GM12874 (cell line): Measurements from ENCODE around the gene LACTB.

ENCODE experiments used
- CTCF ChIP-seq: IDR thresholded peaks from 2 replicates; pipeline ENCODE4 v1.5.1; 2011; ENCODE audit warnings: low read depth, mild to moderate bottlenecking, control low read depth, low read length, moderate library complexity; ENCODE audit not compliant: insufficient read depth

The LACTB gene

GRCh38 chr15:63122002-63122875 lies 578 bp downstream of the LACTB start:
- 0 out of 2 replicates have a peak, but pooled peaks have one; percentile 10 for TF ChIP-seq CTCF

DNA sequence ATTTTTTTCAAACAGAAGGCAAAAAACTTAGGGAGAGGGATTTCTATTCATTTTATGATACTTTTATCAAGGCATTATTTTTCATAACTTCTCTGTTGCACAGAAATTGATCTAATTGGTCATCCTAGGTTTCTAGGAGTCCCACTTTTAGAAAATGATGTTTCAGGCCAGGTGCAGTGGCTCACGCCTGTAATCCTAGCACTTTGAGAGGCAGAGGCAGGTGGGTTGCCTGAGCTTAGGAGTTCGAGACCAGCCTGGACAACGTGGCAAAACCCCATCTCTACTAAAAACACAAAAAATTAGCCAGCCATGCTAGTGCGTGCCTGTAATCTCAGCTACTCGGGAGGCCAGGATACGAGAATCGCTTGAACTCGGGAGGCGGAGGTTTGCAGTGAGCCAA lies 2.8 kb downstream of the LACTB start:
- no peak for TF ChIP-seq CTCF

DNA sequence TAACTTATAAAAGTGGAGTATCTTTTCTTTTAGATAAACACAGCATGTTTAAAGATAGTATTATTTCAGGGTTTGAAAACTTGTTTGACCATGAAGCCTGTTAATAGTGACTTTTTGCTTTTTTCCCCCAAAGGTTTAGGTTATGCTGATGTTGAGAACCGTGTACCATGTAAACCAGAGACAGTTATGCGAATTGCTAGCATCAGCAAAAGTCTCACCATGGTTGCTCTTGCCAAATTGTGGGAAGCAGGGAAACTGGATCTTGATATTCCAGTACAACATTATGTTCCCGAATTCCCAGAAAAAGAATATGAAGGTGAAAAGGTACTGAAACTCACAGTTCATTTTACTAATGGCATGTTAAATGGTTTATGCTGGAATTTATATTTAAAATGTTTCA lies 5.1 kb downstream of the LACTB start:
- no peak for TF ChIP-seq CTCF

DNA sequence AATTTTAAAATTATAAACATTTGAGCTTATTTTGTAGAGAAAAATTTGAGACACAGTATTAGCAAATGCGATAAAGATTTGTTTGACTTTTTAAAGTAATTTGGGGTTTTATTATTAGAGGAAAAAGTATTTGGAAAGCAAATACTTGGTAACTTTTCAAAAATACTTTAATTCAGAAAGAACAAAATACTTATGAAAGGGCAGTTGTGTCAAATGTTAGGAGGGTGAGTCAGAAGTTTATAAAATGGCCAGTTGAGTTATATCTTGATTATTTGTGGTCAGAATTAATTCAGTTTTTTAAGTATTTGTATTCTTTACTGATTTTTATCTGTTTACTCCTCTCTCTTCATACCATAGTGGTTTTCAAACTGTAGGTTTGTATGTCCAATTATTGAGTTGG lies 12.1 kb downstream of the LACTB start:
- TF ChIP-seq CTCF = no peak

DNA sequence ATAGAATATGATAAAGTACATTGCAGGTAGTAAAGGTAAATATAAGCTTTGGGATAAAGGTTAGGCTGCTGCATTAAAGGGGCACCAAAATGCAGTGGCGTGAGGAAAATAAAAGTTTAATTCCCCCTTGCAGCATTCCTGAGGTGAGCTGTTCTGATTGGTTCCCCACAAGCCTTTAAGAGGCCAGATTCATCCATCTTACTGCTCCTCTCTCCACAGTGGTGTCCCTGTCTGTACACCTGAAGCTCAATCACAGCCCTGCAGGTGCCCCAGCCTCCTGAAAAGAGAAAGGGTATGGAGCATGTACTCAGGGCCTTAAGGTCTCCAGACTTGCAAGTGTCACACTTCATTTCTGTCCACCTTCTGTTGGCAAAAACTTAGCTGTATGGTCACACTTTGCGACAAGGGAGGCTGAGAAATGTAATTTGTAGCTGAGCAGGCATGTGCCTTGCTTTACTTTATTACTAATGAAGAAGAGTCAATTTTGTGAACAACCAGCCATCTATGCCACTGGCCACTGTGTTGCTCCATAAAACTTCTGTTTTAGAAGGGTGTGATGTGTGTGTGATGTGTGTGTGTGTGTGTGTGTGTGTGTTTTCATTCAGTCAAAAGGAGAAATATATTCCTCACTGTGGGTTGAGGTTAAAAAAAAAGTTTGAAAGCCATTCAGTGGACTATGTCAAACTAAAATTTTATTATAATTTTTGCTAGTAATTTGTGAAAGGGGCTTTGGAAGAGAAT lies 12.8 kb downstream of the LACTB start:
- no peak for TF ChIP-seq CTCF

GRCh38 chr15:63135281-63135680 lies 13.6 kb downstream of the LACTB start:
- no peak for TF ChIP-seq CTCF

- TF ChIP-seq CTCF = no peak
These were observed 14.1 kb downstream of the LACTB start for GRCh38 chr15:63135804-63136203.
